Measurements from ENCODE around the gene ALG9.
"Not testable (repeated sequence)": the region's sequence is repeated elsewhere in the genome, so short reads cannot be mapped to it uniquely, and the experiment has no call there.

Gene ALG9

DNA sequence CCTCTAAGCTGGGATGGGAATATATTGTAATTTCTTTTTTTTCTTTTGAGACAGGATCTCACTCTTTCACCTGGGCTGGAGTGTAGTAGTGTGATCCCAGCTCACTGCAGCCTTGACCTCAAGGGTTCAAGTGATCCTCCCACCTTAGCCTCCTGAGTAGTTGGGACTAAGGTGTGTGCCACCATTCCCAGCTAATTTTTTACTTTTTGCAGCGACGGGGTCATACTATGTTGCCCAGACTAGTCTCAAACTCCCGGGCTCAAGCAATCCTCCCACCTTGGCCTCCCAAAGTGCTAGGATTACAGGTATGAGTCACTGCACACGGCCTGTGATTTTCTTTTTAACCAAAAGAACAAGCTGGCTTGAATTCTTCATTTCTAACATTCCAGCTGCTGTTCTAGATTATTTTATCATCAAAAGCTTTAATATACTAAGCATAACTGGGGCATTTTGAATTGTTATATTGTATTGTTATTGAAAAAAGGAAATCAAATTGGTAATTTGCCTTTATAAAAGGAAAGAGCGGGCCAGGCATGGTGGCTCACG, 78.4 kb downstream of the ALG9 start:
- no peak for DNase-seq

DNA sequence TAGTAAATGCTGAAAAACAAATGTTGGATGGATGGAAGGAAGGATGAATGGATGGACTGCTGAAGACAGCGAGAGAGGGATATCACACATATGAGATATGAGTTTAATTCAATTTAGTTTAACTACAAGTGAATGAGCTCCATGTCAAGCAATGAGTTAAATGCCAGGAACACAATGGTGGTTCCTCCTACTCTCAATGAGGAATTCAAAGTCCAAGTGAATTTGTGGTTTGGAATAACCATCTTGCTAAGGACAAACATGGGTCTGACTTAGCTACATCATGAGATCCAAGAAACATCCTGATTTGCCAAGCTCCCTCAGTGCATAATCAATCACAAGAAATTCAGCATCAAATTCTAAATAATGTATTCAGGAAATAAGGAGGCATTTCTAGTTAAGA, 79.1 kb downstream of the ALG9 start:
- DNase-seq, result no peak

DNA sequence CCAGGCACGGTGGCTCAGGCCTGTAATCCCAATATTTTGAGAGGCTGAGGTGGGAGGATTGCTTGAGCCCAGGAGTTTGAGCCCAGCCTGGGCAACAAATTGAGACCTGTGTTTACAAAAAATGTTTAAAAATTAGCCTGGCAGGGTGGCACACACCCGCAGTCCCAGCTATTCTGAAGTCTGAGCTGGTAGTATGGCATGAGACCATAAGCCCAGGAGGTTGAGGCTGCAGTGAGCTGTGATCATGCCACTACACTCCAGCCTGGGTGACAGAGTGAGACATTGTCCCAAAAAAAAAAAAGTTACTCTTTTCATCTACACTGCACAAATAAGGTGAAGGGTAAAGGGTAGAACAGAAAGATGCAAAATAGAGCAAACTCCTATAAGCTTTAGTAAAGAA, 82.9 kb downstream of the ALG9 start:
- DNase-seq, result no peak

DNA sequence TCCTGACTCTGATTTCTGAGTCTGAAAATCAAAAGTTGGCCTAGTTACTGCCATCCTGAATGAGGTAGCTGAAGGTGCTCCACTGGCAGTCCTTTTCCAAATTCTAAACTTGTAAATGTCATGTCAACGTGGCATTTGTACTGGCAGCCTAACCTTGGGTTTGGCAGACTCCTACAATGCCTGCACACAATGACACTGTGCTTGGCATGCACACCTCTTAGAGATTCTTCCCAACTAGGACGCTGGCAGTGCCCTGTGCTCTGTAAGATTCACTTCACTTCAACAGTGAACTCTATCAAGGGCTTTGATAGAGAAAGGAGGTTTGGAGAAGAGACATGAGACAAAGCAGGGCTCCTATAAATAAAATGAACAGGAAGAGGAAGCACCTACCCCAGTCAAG, 83.3 kb downstream of the ALG9 start:
- no peak for DNase-seq

DNA sequence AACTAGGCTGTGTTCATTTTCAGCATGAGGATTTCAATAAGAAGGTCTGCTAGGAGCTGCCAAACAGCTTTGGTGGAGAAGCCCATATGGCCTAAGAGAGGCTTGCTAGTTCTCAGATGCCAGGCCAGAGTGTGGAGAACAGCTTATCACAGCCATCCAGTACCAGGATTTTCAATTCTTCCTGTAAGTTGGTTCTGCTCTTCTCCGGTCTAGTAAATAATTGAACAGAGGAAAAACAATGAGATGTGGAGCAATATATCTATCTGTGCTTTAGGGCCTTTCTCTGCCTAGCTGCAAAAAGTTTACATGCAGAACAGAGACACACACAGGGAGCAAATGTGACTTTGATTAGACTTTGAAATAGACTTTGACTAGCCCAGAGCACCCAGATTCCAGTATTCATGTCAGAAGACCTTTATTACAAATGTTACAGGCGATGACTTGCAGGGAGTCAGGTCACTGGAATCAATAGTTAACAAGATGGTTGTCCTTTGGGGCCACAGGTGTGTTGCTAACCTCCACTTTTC, 85.4 kb downstream of the ALG9 start:
- DNase-seq, result no peak

DNA sequence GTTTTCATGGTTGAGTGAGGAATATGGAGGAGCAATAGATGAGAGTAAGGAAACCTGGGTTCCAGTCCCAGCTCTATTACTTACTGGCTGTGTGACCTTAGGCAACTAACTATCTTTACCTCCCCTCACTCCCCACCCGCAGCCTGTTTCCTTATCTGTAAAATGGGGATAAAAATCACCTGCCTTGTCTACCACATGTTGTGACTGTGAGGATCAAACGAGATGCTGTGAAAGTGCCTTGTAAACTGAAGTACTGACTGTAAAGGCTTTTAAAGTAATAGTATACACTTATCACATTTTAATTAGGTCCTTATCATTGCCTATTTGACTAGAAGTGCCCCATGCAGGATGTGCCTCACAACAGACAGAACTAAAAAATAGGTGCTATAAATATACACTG, 86.3 kb downstream of the ALG9 start:
- no peak for DNase-seq

DNA sequence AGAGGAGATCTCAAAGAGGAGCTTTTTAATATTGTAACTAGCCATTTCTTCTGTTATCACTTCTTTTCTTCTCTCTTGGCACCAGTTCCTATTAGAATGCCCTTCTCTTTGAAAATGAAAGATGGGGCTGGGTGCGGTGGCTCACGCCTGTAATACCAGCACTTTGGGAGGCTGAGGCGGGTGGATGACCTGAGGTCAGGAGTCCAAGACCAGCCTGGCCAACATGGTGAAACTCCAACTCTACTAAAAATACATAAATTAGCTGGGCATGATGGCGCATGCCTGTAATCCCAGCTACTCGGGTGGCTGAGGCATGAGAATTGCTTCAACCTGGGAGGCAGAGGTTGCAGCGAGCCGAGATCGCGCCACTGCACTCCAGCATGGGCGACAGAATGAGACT, 87.1 kb downstream of the ALG9 start:
- DNase-seq, result not testable (repeated sequence)

DNA sequence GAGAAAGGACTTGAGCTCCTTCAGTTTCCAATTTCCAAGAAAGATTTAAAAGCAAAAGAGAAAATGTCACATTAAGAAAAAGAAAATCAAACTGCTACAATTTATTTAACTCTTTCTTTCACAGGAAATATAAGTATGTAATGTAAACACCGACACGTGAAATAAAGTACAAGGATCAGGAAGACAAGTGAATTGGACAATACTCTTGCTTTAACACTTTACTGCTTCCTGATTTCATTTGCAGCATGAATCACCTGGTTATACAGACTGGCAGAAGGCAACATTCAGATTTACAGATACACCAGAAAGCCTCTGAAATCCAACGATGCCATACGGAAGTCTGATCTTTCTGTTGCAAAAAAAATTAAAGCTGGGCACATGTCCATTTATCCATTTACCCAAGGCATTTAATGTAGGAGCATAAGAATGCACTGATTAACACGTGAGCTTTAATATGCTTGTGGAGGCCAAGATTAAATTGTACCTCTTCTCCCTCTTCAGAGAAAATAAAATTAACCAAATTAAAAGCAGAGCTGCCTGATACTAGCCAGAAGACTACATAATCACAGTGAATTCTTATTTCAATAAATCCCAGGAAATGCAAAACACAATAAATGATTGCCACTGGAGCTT, 89.2 kb downstream of the ALG9 start:
- no peak for DNase-seq

DNA sequence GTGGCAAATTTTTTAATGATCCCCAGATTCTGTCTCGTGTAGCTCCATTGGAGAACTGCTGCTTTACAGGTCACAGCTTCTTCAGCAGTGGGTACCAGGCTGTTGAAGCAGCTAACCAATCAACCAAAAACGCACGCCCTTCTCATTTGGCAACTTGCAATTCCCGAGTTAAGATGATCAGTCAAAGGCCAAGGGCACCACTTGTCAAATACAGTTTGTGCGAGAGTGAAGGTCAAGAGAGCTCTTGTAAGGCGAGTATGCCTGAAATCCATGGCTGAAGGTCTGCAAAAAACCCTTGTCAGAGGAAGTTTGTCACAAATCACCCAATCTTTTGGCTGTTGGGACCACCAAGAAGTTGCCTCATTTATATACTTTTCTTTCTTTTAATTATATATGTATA, 92.3 kb downstream of the ALG9 start:
- no peak for DNase-seq

DNA sequence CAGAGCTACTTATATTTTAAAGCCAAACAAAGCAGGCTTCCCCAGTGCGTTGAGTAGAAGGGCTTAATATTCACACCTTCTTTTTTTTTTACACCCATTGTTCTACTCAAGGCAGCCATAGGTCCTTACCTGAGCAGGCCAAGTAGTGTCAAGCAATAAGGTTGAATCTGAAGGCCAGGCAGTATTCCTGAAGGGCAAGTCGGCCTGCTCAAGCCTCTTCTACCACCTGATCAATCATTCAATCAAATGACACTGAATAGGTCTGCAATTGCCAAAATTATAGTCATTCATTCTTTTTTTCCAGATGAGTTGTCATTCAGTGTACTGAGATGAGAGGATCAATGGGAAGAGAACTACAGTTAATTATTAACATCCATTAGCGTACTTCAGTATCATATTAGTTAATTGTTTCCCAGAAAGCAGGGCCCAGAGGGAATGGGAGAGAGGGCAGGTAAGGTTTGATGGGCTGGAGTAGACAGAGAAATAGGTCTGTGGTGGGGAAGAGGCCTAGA, 93.3 kb downstream of the ALG9 start:
- no peak for DNase-seq

DNA sequence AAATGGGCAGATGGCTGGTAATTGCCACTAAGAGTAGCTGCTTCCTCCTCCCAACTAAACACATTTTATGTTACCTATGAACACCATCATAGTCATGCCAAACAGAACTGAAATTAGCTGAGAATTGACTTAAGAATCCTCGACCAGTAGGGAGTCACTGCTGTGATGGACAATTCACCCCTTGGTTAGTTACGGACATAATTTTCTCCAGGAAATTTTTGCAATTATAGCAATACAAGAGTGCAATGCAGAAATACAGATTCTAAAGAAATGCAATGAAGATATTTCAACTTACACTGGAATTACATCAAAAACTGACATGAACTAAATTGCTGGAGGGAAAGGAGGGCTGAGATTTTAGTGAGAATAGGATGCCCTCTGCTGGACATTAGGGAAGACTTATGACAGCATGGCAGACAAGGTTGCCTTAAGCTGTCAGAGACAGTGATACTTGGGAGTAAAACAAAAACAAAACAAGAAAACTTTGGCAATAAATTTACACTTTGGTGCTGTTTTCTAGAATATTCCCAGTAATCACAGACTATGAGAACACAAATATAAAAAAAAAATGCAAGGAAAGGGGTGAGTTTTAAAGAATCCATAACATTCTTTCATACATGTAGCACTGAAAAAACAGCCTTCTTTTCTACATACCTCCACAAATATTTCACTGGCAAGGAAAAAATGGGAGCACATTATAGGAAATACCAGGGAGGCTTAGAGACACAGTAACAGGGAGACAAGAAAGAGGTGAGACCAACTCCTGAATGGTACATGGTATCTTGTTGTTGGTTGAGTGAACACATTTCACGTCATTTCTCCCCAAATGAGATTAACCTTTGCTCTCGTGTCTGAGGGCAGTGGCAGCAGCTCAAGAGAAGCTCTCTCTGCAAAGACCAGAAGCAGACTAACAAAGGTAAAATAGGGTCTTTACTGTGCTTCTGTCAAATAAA, 94.0 kb downstream of the ALG9 start:
- peak; percentile 60 for DNase-seq

DNA sequence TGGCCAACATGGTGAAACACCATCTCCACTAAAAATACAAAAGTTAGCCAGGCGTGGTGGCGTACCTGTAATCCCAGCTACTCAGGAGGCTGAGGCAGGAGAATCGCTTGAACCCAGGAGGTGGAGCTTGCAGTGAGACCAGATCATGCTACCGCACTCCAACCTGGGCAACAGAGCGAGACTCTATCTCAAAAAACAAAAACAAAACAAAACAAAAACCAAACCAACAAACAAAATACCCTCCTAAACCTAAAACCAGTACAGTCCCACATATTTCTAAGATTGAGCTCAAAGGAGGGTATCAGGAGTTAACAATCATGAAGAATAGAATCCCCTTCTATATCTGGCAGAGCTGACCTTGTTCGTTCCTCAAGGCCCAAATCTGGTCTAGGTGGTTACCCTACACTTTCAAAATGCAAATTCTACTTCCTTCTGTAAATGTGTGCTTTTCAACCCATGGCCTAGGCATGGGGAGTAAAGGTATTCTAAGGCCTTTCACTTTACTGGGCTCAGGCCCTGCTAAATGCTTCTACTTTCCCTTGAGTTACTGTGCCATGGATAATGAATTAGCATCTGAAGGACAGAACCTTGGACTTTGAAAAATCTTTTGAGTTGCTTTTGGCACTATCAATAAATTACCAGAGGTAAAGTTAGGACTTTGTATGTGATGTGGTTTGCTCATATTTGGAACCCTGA, 94.8 kb downstream of the ALG9 start:
- DNase-seq, result no peak

DNA sequence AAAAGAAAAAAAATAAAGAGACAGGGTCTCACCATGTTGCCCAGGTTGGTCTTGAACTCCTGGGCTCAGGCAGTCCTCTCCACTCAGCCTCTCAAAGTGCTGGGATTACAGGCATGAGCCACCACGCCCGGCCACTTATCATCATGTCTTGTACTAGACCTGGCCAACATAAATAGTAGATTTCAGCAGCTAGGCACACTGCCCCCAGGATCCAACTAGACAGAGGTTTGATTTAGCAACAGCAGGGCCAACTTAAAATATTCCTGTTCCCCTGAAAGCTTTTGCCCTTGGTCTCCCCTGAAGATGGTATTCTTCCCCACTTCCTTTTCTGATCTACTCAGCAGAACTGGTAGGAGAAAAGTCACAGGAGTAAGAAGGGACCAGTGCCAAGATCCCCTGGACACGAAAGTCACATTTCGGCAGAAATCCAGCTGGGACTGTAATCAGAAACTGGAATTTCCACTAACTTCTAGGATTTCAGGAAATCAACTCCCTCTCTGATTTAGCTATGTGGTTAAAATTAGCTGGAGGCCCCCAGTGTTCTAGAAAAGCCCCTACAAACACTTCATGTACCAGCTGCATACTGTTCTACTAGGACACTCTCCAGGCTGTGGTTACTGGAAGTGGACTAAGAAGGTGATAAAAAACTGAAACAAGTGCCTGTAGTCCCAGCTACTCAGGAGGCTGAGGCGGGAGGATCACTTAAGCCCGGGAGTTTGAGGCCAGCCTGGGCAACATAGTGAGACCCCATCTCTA, 96.2 kb downstream of the ALG9 start:
- DNase-seq, result no peak

DNA sequence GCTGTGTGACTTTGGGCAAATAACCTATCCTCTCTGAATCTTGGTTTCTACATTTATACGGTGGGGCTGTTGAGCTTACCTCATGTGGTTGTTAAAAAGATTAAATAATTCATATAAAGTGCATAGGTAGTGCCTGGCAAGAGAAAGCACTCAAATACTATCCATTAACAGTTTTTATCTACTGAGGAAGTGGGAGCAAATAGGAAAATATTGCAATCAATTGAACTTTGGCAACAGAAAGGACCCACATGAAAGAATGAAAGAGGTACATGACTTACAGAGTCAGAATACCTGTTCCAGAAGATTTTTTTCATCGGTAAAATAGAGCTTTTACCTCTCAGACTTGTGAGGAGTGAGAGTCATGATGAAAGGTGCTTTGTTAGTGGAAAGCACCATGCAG, 98.8 kb downstream of the ALG9 start:
- DNase-seq, result no peak

DNA sequence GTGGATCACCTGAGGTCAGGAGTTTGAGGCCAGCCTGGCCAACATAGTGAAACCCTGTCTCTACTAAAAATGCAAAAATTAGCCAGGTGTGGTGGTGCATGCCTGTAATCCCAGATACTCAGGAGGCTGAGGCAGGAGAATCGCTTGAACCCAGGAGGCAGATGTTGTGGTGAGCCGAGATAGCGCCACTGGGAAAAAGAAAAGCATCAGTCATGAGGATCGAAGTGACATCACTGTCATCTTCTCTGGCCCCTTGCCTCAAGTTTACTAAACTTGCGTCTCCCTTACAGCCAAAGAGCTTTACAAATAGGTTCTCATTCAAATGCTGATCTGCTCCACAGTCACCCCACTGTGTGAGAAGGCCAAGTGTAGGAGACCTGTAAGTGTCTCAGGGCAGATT, 100.2 kb downstream of the ALG9 start:
- DNase-seq, result not testable (repeated sequence)

DNA sequence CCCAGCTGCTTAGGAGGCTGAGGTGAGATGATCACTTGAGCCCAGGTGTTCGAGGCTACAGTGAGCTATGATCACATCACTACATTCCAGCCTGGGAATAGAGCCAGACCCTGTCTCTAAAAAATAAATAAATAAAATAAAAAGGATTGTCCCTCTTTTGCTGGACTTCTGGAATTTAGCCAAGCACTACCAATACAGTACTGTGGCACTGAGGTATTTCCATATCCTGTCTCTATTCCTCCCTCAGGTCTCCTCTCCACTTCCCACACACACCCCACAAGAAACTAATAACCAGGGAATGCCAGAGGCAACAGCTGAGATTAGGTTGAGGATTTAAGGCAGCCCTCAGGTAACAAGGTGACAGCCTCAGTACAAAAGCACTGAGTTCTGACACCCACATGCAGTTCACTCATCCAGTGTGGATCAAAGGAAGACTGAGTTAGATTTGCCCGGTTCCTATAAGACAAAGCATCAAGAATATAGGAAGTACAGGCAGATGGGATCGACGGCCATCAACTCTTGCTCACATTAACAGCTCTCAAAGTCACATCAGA, 100.7 kb downstream of the ALG9 start:
- no peak for DNase-seq

DNA sequence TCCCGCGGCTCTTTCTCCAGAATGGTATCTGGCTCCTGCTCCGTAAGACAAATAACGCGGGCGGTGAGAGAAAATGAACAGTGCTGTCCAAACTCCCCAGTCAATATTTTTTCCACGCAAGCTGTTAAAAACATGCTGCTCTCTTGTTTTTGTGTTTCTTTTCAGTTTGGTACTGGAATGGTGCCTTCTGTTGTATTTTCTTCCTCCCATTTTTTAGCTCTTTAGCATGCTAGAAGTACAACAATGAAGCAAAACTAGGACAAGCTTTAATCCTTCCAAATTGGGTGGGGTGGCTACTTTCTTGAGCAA, 104.6 kb downstream of the ALG9 start:
- DNase-seq, result peak; percentile 47

DNA sequence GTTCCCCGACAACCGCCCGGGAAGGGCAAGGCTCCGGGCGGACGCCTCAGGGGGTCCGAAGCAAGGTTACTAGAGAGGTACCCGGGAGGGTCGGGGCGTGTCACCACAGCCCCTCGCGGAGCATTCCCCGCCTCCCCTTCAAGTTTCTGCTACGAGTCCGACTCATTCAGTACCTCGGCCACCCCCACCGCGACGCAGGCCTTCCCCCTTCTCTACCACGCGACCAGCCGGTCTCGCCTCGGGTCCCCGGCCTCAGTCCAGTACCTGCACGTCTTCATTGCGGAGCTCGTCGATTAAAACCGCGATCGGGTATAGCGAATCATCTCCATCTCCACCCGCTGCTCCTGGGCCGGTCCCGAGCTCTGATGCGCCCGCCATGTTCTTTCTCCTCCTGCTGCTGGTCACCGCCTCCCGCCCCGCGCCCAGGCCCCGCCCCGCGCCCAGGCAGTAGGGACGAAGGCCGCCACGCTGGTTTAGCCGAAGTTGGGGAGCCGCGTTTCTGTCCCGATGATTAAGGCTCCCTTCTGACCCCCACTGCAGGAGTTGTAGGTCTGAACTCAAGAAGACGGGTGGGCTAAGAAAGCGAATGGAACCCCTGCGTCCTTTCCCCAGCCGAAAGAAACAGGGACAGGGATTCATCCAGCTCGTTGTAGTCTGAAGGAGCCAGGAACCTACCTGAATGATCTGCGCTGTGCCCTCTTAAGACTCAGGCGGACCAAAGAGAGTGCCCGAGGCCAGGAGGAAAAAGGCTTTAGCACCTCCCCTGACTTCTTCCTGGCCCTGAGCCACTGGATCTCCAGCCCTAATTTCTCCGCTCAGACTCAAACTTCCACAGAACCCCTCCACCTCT, 105.2 kb downstream of the ALG9 start, which contains the start of gene PPP2R1B:
TSS of gene PPP2R1B (minus strand) at position 406 of the 850 bp plus-strand sequence. CDS start at position 378, 28 bp downstream.
- peak; percentile 82 for DNase-seq

DNA sequence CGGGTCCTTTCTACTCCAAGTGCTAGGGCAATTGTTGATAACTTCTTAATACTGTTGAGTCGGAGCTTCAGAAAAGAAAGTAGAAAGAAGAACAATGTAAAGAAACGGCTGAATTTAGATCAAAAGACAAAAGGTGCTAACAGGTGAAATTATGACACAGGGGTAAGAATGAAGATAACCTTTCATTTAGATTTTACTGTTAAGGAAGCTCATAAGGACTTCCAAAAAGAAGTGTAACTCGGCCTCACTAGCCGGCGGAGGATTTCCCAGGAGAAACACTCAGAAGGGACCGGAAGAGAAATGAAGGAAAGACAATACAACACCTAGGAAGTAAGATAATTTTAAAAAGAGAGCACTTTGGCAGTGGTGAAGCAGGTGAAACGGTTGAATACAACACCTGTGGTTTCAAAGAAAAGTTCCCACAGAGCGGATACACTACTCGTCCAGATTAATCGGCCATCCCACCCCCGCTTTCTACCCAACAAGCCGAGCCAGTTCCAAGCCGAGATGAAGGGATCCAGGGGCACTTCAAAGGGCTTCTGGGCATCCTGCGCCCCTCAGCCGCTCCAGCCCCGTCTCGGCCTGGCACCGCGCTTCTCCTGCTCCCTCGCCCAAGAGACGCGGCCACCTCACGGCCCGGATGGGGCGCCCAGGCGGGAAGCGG, 105.9 kb downstream of the ALG9 start:
- no peak for DNase-seq

DNA sequence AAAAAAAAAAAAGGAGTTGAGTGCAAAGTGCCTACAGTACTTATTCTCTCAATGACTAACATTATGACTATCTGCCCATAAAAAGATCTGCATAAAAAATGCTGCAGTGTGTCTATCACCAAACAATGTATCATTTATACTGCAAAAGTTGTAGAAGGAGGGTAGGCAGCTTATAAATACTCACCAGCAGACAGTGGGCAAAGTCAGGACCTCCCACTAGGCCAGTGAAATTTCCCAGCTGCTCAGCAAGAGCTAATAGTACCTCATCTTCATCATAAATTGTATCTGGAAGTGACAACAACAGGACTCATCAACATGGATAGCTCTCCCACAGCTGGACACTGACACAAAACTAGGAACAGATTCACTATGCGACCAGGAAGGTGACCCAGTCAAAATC, 106.8 kb downstream of the ALG9 start:
- no peak for DNase-seq

Measured in NCI-H510A treated with DMSO at 0.1 percent for 48 hours (cell line).